HG03280 (cell line): ENCODE measurements around the gene CHIC2.

ENCODE experiments used
- ATAC-seq: cut with Tn5 transposase; IDR thresholded peaks from one replicate; pipeline ENCODE4 v1.9.1; 2021; ENCODE audit warnings: mild to moderate bottlenecking, moderate library complexity; ENCODE audit not compliant: unreplicated experiment

Gene CHIC2

DNA sequence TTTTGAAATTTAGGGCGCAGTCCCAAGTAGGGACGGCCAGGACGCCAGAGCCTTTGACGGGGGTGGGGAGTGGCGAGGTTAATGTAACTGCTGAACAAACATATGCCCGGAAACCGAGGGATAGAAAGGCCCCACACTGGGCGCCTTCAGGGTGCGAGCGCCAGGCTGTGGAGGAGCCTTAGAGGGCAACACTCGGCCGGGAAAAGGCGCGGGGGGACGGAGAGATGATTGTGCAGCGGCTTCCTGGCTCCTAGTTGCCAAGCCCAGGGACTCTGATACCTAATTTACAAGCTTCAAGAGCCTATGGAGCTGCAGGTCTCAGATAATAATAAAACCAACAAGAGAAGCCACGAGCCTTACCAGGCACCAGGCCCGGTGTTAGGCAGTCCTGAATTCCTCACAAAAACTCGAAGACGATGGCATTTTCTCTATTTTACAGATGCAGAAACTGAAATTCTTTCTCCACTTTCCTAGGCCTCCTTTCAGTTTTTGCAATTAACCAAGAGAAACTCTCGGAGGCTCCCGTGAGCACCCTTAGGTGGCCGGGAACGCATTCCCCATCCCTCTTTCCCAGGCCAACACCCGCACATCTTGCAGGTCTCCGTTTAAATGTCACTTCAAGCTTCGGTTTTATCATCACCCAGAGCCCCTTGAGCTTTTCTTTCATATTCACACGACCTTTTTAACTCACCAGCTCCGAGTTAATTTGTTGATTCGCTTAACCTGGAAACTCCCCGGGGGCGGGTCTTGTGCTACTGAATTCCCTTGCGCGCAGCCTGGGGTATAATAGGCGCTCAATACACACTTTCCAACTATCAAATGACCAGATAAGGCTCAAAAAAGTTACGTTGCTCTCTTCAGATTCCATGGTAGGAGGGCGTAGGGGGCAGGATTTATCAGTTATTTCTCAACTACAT lies 29.2 kb upstream of the CHIC2 start:
- no peak for ATAC-seq

DNA sequence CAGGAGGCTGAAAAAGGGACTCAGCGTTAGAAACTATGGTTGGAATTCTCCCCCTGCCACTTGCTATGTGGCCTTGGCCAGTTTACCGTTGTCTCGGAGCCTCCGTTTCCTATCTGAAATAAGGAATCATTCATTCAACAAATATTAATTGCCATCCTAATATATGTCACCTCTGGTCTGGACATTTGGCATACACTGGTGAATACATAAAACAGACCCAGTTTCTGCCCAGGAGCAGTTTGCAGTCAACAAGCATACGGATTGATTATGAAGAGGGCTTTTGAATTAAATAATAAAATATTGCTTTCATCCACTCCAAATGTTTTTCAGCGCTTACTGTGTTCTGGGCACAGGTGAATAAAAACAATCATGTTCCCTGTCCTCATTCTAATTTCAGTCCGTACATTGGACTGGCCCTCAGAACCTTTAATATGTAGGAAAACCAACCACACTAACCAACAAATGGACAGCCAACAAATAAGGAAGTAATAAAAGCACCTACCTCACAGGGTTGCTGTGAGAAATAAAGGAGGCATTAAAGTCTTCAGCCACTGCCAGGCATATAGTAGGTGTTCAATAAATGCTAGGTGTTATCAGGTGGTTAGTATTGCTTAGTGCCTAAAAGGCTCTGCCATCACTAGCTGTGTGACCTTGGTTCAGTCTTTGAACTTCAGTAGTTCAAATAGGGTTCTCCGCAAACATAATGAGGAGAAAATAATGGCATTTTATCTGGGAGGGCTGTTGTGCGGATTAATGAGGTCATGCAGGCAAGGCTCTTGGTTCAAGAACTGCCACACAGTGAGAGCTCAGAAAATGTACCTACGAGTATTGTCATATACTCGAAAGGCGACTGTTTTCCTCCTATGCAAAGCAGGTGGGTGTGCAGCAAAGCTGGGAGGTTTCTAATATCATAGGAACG lies 28.3 kb upstream of the CHIC2 start:
- no peak for ATAC-seq

DNA sequence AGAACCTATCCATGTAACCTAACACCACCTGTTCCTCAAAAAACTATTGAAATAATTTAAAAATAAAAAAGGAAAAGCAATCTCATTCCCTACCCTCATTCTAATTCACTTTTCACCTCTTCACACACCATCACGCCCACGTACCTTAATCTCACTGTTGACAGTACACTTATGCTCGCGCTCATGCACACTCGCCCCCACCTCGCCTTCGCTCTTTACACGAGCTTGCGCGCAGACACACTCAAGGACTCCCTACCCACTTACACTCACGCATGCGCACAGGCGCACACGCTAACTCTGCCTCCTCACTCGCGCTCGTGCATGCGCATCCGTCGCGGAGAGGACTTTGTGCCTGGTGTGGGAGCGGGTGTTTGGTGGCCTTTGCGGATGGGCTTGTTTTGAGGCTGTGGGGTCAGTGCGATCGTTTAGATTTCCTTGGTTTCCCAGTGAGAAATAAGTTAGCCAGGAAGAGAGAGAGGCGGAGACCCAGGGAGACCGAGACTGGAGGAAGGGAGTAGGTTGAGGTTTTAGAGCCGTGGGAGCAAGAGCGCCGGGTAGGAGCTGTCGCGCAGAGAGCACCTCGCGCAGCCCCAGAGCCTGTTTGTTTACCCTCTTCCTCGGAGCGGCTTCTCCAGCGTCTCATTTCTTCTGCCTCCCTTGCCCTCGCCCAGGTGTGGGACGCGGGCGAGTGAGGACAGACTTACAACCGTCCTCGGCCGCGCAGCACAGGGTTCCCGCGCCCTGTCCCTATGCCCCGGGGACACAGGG lies 27.4 kb upstream of the CHIC2 start:
- peak; percentile 66 for ATAC-seq

DNA sequence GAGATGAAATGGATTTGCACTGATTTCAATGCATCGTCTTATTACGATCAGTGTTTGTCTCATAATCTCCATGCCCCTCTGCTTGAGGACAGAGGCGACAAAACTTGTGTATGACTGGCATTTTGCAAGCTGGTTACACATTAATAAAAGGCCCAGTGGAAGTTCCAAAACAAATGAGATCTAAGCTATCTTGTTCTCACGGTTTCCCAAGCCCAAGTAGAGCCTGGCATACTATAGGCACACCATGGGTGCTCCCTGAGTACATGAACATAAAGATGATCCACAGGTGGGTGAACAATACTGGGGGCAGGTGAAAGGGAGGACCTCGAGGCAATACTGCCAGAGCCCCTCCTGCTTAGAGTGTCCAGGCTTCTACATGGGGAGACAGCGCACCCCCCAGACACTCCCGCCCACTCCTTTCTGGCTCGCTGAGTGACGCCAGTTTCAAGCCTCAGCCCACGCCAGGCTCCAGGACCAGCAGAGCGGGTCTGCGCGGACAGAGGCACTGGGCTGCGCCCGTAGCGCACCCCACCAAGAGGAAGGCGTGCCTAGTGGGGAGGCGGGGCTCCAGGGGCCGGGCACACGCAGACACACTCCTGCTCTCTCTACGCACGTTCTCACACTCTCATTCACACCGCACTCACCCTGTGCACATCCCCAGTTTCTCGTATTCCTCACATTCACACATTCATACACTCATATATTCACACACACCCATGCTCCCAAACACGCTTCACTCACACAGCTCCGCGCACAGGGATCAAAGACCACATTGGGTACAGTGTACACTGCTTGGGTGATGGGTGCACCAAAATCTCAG lies 26.6 kb upstream of the CHIC2 start:
- ATAC-seq = peak; percentile 71

DNA sequence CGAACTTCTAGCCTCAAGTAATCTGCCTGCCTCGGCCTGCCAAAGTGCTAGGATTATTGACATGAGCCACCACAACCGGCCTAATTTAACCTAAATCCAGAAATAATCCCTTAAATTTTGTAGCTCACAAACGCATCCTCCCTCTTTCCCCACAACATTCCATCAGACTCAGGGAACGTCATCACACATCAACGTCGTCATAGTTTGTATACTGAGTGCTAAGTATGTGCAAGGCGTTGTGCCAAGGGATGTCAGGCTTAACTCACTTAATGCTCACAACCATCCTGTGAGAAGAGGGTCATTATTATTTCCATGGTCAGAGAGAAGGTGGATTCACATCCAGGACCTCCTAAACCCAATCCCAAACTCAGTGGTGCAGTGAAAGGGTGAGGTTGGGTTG lies 26.0 kb upstream of the CHIC2 start:
- ATAC-seq = no peak

DNA sequence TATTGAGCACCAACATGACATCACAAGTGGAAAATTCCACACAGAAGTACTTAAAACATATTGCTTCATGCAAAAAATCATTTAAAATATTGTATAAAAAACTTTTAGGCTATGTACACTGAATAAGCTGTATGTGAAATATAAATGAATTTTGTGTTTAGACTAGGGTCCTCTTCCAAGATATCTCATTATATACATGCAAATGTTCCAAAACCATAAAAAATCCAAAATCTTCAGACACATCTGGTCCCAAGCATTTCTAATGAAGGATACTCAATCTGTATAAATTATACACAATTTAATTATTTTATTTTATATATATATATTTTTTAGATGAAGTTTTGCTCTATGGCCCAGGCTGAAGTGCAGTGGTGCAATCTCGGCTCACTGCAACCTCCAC lies 25.5 kb upstream of the CHIC2 start:
- no peak for ATAC-seq

DNA sequence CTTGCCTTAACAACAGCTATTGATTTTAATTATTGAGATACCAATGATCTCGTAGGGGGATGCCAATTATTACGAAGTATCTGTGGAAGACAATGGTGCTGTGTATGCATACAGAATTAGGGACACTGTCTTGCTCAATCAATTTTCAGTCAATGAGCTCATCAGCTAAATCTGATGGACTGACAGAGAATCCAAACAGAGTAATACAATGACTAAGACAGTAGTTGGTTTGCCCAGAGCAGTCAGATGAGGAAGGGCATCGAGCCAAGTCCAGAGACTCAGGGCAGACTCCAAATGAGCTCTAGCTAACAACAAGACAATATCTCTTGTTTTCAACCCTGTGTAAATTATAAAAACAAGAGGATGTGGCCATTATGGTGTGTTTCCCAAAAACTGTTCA lies 20.9 kb upstream of the CHIC2 start:
- no peak for ATAC-seq

DNA sequence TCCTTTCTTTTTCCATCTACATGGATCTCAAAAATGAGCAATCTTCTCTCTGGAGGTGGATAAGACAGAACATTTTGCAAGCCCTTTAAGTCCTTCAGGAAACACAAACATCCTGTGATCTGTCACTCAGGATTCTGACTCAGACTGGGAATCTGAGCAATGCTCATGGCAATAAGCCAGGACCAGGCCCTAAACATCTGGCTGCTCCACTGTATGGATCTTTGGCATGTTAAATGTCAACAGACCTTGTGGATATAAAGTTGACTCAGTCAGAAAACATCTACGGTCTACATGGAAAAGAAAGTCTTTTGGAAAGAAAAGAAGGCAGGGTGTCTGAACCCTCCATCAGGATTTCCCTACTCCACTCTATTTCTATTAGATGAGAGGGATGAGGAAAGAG lies 17.8 kb upstream of the CHIC2 start:
- no peak for ATAC-seq

DNA sequence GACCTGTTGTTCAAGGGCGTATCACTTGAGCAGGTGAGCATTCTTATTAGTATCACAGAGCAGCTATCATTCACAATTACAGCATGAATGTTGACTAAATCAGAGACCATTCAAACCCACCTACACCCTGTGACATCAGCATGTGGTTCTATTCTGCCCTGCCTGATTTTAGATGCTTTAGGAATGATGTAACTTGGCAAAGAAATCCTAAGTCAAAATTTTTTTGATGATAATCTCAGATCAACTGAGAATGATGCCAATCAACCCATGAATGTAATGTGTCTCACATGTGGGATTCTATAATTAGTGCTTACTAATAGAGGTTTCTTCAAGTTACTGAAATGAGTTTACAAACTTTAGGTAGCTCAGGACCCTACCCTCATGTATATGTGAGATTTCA lies 13.4 kb upstream of the CHIC2 start:
- ATAC-seq = no peak

DNA sequence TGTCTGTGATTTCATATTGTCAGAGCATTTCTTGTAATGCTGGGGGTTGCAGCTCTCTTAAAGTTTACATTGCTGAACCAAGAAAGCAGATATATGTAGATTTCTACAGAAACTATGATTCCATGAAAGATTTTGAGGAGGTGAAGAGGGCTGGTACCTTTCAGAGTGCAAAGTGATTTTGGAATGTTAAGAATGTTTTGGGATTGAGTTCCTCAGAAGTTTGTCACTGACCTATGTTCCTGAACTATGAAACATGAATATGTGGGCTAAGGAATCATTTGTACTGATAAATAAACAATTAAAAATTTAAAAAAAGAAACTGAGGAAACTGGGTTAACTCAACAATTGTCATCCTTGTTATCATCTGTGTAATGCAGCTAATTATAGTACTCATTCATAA lies 12.3 kb upstream of the CHIC2 start:
- no peak for ATAC-seq

DNA sequence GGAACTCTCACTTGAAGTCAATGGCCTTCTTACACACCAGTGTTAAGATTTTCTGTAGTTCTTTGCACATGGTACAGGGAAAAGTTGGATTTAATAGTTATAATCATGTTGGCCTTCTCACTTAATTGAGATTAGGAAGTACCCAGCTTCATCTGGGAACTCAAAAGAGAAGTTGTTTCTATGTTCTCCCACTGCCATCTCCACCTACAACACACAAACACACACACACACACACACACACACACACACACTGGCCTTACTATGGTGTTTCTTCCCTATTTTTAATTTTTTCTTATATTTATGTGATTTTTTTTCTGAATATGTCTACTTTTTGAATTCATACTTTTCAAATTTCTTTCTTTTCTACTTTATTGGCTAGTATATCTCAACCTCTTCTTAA lies 10.0 kb upstream of the CHIC2 start:
- ATAC-seq = no peak

DNA sequence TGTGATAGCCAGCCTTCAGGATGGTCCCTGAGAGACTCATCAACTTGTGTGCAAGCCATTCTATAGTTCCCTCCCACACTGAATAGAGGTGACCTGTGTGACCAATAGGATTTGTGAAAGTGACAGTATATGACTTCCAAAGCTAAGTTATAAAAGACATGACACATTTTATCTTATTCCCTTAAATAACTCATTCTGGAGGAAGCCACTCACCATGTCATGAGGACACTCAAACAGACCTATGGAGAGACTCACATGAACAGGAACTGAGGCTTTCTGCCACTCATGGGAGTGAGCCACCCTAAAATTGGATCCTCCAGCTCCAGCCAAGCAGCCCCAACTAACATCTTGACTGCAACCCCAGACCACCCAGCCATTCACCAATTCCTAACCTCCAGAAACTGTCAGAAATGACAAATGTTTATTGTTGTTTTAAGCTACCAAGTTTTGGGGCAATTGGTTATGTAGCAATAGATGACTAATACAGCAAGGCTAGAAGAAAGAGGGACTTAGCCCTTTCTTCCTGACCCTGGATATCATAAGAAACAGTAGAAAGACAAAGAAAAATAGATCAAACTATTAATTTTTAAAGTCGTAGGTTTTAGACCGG lies 9.0 kb upstream of the CHIC2 start:
- ATAC-seq = no peak

DNA sequence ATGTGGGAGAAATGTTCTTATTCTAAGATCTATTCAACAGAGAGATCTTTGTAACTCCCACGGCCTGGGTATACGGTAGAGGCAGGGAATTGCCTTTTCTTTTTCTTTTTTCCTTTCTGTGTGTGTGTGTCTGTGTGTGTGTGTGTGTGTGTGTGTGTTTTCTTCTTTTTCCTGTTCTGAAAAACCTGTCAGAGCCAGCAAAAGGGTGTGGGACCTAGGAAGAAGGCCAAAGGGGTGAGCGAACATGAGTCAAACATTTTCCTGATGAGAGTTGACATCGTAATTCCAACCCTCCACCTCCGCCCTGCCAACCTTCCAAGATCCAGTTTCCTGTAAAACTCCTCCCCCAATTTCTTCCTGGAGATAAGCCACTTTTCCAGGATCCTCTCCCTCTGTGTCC lies 2.8 kb upstream of the CHIC2 start:
- no peak for ATAC-seq

DNA sequence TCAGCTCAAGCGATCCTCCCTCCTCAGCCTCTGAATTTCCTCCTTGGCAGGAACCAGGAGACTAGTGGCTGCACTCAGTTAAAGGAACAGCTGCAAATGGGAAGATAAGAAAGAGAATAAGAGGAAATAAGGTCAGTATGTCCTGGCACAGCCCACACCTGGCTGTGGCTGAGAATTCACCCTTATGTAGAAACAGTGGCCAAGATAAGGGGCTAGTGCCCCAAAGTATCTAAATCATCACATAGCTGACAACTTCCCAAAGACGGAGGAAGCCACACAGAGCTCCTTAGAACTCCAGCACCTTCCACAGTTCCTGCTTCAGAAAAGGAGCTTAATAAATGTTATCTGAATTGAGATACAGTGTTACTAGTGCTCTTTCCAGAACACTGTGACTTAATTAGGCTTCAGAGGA lies 2.3 kb upstream of the CHIC2 start:
- ATAC-seq = no peak

DNA sequence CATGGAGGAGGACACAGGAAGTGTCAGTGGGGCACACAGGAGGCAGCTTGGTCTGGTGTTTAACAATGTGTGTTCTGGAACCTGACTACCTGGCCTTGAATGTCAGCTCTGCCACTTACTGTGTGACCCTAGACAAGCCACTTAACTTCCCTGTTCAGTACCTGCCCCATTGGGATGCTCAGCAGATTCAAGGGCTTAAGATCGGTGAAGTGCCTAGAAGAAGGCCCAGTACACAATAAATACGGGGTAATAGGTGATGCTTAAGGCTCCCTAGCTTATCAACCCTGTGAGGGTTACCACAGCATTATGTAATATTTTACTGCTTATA lies 1.6 kb upstream of the CHIC2 start:
- no peak for ATAC-seq

DNA sequence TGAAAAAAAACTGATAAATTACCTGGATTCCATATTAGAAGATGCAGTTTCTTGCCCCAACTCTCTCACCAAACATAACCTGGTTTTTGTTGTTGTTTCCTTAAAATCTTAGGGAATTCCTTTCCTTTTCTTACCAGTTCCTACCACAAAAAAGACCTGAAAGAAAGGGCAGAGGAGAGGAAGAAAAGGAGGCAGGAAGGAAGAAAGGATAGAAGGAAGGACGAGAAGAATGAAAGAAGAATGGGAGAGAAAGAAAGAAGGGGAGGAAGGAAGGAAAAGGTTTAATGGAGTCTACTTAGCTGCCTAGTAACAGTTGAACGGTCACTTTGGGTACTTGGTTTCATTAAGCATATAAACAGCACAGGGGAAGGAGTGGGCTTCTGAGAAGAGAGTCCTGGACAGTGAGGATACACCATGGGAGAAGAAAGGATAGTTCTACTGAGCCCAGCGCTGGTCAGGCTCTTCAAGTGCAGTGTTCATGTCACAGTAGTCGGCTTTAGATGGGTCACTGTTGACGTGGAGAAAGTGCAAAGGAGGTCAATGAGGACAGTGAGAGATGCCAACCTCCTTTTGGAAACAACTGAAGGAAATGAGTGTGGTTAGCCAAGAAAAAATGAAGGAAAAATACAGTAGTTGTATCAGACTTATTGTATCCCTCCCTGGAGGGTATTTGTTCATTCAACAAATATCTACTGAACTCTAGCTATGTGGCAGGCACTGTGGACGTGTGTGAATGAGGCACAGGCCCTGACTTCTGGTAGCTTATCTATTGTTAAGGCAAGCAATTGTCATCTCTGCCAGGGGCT lies 1.1 kb upstream of the CHIC2 start:
- no peak for ATAC-seq

DNA sequence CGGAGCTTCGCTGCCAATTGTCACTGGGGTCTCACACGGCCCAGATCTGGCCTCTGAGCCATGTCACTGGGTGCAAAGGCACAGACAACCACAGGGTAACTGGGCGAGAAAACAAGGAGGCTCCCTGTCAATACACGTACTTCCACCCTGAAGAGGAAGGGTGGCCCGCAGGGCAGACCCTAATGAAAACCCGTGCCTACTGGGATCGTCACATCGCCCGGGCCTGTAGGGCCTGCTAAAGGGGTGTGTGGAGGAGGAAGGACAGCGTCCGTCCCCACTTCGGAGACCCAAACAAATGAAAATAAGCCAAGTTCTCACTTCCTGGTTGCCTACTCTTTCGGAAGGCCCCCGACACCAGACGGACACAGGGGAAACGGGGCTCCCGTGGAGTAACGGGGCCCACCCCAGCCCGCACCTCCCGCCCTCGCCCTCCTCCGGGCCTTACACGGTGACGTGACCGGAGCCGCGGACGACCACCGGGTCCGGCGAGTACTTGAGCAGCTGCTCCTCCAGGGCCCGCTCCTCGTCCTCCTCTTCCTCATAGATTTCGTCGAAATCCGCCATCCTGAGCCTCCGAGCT lies 578 bp downstream of the CHIC2 start:
- ATAC-seq = peak; percentile 28

DNA sequence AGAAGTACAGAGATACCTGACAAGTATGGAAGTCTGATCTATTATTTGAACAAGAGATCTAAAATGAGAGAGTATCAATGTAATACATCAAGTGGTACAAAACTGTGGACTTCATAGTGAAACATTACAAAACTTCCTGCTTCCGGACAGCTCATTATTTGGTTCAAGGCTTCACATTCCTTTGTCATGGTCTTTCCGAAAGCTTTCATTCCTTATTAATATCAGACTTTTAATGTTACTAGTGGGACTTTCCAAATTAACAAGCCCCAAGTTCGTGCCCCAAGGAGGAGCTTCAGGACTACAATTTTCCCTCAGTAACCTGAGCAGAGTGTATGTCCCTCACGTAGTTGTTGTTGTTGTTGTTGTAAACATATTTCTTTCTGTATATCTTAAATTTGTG lies 1.2 kb downstream of the CHIC2 start:
- ATAC-seq = no peak

DNA sequence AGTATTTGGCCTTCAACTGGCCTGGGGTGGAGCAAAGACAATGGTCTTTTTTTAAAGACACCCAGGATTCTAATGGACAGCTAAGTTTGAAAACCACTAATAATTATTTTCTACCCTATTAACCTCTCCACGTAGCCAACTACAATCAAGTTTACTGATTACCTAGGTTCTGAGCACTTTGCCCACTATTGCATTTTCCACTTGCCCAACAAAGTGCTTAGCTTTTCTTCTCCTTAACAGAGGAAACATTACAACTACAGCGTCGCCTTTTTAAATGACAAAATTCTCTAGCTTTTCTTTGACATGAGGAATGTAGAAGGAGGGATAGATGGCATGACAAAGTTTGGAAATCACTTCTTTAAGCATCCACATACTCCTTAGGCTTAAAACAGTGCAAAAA lies 2.0 kb downstream of the CHIC2 start:
- ATAC-seq = no peak
